Skeletal muscle cell (primary cell): ENCODE results near the gene TMEM38B.

Experiments
- DNase-seq: peaks from one replicate; pipeline ENCODE4 v3.0.0-alpha.2; 2010; ENCODE audit warnings: low read depth
- H3K4me3 ChIP-seq: 2 replicates; pipeline ENCODE4 v1.5.1; 2011; ENCODE audit warnings: low read depth, mild to moderate bottlenecking, control low read depth, low read length, moderate library complexity

The TMEM38B gene

GRCh38 chr9:105816202-105816744, 121.9 kb downstream of the TMEM38B start:
- DNase-seq = no peak
- H3K4me3 ChIP-seq = no peak overlapping the region

GRCh38 chr9:105816981-105817380, 122.6 kb downstream of the TMEM38B start:
- DNase-seq = no peak
- H3K4me3 ChIP-seq = no peak overlapping the region

- no peak overlapping the region for H3K4me3 ChIP-seq
- no peak for DNase-seq
Observed at GRCh38 chr9:105818903-105819302, 124.6 kb downstream of the TMEM38B start.

- DNase-seq = no peak
- H3K4me3 ChIP-seq = no peak overlapping the region
Observed at GRCh38 chr9:105822814-105823213, 128.5 kb downstream of the TMEM38B start.
